Measurements from ENCODE around the gene UNG. TPM values are rescaled to one million over a fixed set of nuclear protein-coding genes. Genes with fewer than 3 reads are reported as not detected.

Gene UNG
- total and polyA plus RNA-seq, 2 donors (not counting 3 experiments of a cell fraction or from before 2014, with no cell fraction given) = 21.5 to 46.7 TPM

DNA sequence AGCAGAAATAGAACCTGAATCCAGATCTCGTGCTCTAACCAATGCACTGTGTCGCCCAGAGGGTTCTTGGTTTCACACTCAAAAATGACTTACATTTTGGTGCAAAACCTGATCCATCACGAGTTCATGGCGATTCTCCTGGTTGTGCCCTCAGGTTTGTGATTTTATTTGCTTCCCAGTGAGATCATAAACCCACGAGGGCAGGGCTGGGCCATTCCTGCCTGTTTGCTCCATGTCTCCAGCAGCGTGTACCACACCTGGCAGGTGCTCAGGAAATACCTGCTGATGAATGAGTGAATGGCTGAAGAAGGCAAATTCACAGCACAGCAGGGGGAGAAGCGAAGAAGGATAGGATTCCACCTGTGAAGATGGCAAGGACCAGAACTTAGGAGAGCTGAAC is 28.4 kb downstream of the UNG start:
- CTCF ChIA-PET = no interaction called here
- FAIRE-seq (no peak), DNase-seq (ENCODE audit: low read depth, low spot score) (no peak)
- no peak overlapping the region for H3K27ac ChIP-seq (ENCODE audit: insufficient read depth, low read depth, low read length)
- H2AFZ ChIP-seq (ENCODE audit: low read depth, low read length) = no peak overlapping the region
- H3K79me2 ChIP-seq (ENCODE audit: control insufficient read depth, insufficient read depth, low read length) = no peaks in the 10 kb centered on the region
- H3K4me1 ChIP-seq (ENCODE audit: control insufficient read depth, extremely low read depth, insufficient read depth, low read length) = no peaks in the 10 kb centered on the region
- dilution Hi-C loops (cut with MboI; ENCODE audit: extremely low pct_ligation_motif_present, low sequenced_read_pairs) = no loop called here
- no peak for TF ChIP-seq EZH2 (IDR thresholded peaks at IDR 0.05; ENCODE audit: borderline replicate concordance, low read depth, low read length, severe bottlenecking)
- no peak for TF ChIP-seq POLR2AphosphoS5 (IDR thresholded peaks at IDR 0.05; ENCODE audit: insufficient read depth, low read depth, low read length)
- TF ChIP-seq JUN (IDR thresholded peaks at IDR 0.05; ENCODE audit: borderline replicate concordance, insufficient read depth, insufficient read length, low read depth) = no peak
- no peak for TF ChIP-seq MYC (IDR thresholded peaks at IDR 0.05; ENCODE audit: low read depth, low read length)
- no peak for TF ChIP-seq FOS (IDR thresholded peaks at IDR 0.05; ENCODE audit: borderline replicate concordance, insufficient read depth, low read length)
- no peak for TF ChIP-seq GATA2 (IDR thresholded peaks at IDR 0.05; ENCODE audit: insufficient read depth, insufficient read length, low read depth, low read length)
- TF ChIP-seq POLR2A (IDR thresholded peaks at IDR 0.05; ENCODE audit: low read depth, low read length) = no peak
- TF ChIP-seq, protein P1, sequence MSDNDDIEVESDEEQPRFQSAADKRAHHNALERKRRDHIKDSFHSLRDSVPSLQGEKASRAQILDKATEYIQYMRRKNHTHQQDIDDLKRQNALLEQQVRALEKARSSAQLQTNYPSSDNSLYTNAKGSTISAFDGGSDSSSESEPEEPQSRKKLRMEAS (IDR thresholded peaks at IDR 0.05; ENCODE audit: insufficient read depth, insufficient read length) = no peak
- TF ChIP-seq, protein P2, sequence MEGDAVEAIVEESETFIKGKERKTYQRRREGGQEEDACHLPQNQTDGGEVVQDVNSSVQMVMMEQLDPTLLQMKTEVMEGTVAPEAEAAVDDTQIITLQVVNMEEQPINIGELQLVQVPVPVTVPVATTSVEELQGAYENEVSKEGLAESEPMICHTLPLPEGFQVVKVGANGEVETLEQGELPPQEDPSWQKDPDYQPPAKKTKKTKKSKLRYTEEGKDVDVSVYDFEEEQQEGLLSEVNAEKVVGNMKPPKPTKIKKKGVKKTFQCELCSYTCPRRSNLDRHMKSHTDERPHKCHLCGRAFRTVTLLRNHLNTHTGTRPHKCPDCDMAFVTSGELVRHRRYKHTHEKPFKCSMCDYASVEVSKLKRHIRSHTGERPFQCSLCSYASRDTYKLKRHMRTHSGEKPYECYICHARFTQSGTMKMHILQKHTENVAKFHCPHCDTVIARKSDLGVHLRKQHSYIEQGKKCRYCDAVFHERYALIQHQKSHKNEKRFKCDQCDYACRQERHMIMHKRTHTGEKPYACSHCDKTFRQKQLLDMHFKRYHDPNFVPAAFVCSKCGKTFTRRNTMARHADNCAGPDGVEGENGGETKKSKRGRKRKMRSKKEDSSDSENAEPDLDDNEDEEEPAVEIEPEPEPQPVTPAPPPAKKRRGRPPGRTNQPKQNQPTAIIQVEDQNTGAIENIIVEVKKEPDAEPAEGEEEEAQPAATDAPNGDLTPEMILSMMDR (IDR thresholded peaks at IDR 0.05; ENCODE audit: extremely low read depth in 1 of 2, insufficient read depth in 1 of 2, low read depth in 1 of 2, low read length in 2 of 2) = no peak
- H3K9me3 ChIP-seq (replicated peaks; ENCODE audit: control insufficient read depth, insufficient read depth, low read length) = no peaks in the 10 kb centered on the region
- BruUV-seq (replicated peaks) = no TSS peak
- H3K9me1 ChIP-seq (replicated peaks; ENCODE audit: control insufficient read depth, extremely low read depth, insufficient read depth, low read length) = no peaks in the 10 kb centered on the region
- H3K4me2 ChIP-seq (ENCODE audit: insufficient read depth, low read length) = no peak overlapping the region
- H4K20me1 ChIP-seq (replicated peaks; ENCODE audit: control insufficient read depth, extremely low read depth, insufficient read depth, low read length) = no peaks in the 10 kb centered on the region
- intact Hi-C loops (cut with micrococcal nuclease) = no loop called here
- H3K4me3 ChIP-seq (replicated peaks in 1 of 3; ENCODE audit: insufficient read depth in 1 of 3, low read depth in 1 of 3, low read length in 3 of 3) = no peak overlapping the region
- POLR2A ChIA-PET = no interaction called here
- no peaks in the 10 kb centered on the region for H3K27me3 ChIP-seq (ENCODE audit: control insufficient read depth in 2 of 2, insufficient read depth in 2 of 2, low read length in 2 of 2)
- no peak overlapping the region for H3K9ac ChIP-seq (replicated peaks; ENCODE audit: extremely low read depth, insufficient read depth, low read length)
- H3K36me3 ChIP-seq (ENCODE audit: control insufficient read depth in 2 of 2, extremely low read depth in 1 of 2, insufficient read depth in 2 of 2, low read length in 2 of 2) = no peaks in the 10 kb centered on the region

Measured in endothelial cell of umbilical vein (primary cell).